MM.1S (cell line): ENCODE data around the gene TNIP3.

Experiments
- DNase-seq: peaks from one replicate; pipeline ENCODE4 v3.0.0-alpha.2; 2015
- H2AFZ ChIP-seq: fragments of 300-600 bp; sonication (generic); 2 replicates; pipeline ENCODE4 v1.6.0; 2016; ENCODE audit warnings: antibody characterized with exemption, low read length
- H3F3A ChIP-seq: fragments of 300-600 bp; sonication (generic); 2 replicates; pipeline ENCODE4 v1.6.1; 2016; ENCODE audit warnings: mild to moderate bottlenecking, antibody characterized with exemption, low read length, moderate library complexity, mixed read lengths; ENCODE audit not compliant: insufficient read depth
- H3K27ac ChIP-seq: fragments of 300-600 bp; sonication (generic); 2 replicates; pipeline ENCODE4 v1.5.1; 2016; ENCODE audit warnings: mild to moderate bottlenecking, low read length
- H3K27me3 ChIP-seq: fragments of 300-600 bp; sonication (generic); replicated peaks from 2 replicates; pipeline ENCODE4 v1.6.0; 2016; ENCODE audit warnings: low read length; ENCODE audit not compliant: insufficient read depth
- H3K36me3 ChIP-seq: fragments of 300-600 bp; sonication (generic); replicated peaks from 2 replicates; pipeline ENCODE4 v1.6.1; 2016; ENCODE audit warnings: mild to moderate bottlenecking, low read length, mixed read lengths; ENCODE audit not compliant: insufficient read depth
- H3K4me1 ChIP-seq: fragments of 300-600 bp; sonication (generic); 2 replicates; pipeline ENCODE4 v1.6.1; 2016; ENCODE audit warnings: low read length, mixed read lengths
- H3K4me2 ChIP-seq: fragments of 300-600 bp; sonication (generic); 2 replicates; pipeline ENCODE4 v1.6.0; 2016; ENCODE audit warnings: low read depth, low read length
- H3K4me3 ChIP-seq: fragments of 300-600 bp; sonication (generic); 2 replicates; pipeline ENCODE4 v1.5.1; 2016; ENCODE audit warnings: low read length, mixed read lengths
- H3K79me2 ChIP-seq: fragments of 300-600 bp; sonication (generic); 2 replicates; pipeline ENCODE4 v1.6.1; 2016; ENCODE audit warnings: mixed run types, low read length, mixed read lengths
- H3K9ac ChIP-seq: fragments of 300-600 bp; sonication (generic); 2 replicates; pipeline ENCODE4 v1.6.1; 2016; ENCODE audit warnings: low read length, mixed read lengths
- H3K9me2 ChIP-seq: fragments of 300-600 bp; sonication (generic); replicated peaks from 2 replicates; pipeline ENCODE4 v1.6.1; 2016; ENCODE audit warnings: mild to moderate bottlenecking, low read length, mixed read lengths; ENCODE audit not compliant: insufficient read depth
- H3K9me3 ChIP-seq: fragments of 300-600 bp; sonication (generic); replicated peaks from 2 replicates; pipeline ENCODE4 v1.6.1; 2016; ENCODE audit warnings: mild to moderate bottlenecking, low read length, mixed read lengths; ENCODE audit not compliant: insufficient read depth
- H4K20me1 ChIP-seq: fragments of 300-600 bp; sonication (generic); 2 replicates; pipeline ENCODE4 v1.6.1; 2016; ENCODE audit warnings: mild to moderate bottlenecking, low read length, moderate library complexity, mixed read lengths; ENCODE audit not compliant: insufficient read depth
- EZH2 ChIP-seq: fragments of 300-600 bp; sonication (generic); optimal IDR thresholded peaks from 2 replicates; pipeline ENCODE3; 2017; ENCODE audit warnings: low read depth, mild to moderate bottlenecking, antibody characterized with exemption, low read length, mixed read lengths
- EZH2phosphoT487 ChIP-seq: fragments of 300-600 bp; sonication (generic); IDR thresholded peaks from 2 replicates; pipeline ENCODE4 v1.6.1; 2018; ENCODE audit warnings: antibody characterized with exemption, low read length
- TF ChIP-seq, protein P1 (sequence below): fragments of 300-600 bp; sonication (generic); IDR thresholded peaks from 2 replicates; pipeline ENCODE4 v1.5.1; 2016; ENCODE audit warnings: antibody characterized with exemption, low read length, mixed read lengths

The TNIP3 gene

DNA sequence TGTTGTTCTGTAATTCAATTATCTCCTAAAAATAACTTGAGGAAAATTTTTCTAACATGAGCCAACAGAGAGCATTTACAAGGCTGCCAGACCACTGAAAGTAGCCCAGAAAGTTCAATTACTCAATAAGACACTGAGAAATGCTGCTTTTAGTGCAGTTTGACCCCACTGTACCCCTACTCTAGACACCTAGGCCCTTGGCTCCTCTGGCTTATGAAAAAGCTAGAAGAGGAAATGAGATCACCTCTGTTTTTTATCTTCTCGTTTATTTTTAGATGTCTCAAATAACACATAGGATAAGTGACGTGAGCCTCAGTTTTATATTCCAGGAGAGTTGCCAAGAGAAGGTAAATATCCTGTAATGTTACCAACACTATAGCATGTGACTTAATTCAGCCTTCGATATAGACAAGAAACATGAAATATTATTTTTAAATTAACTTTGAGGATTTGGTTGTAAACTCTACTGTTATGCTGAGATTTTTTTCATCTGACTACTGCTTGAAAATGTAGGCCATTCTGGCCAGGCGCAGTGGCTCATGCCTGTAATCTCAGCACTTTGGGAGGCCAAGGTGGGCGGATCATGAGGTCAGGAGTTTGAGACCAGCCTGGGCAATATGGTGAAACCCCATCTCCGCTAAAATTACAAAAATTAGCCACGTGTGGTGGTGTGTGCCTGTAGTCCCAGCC is 24.4 kb downstream of the TNIP3 start:
- TF ChIP-seq EZH2, result no peak
- Histone ChIP-seq H3K4me2 (peak overlapping the region; percentile 15; the same call in 1 of the 2 replicates), H3F3A (peaks cover 36% of the 10 kb centered on the region), H3K9me3 (no peaks in the 10 kb centered on the region), H3K27me3 (no peaks in the 10 kb centered on the region), H3K9ac (peak overlapping the region; percentile 38; the same call in 1 of the 2 replicates), H2AFZ (0 out of 2 replicates have a peak overlapping the region, but pooled peaks have one; percentile 23), H3K9me2 (no peaks in the 10 kb centered on the region), H3K4me1 (peaks cover 66% of the 10 kb centered on the region), H3K79me2 (no peaks in the 10 kb centered on the region), H4K20me1 (no peaks in the 10 kb centered on the region), H3K27ac (peak overlapping the region; percentile 91), H3K36me3 (no peaks in the 10 kb centered on the region), H3K4me3 (no peak overlapping the region)
- DNase-seq, result peak; percentile 82

DNA sequence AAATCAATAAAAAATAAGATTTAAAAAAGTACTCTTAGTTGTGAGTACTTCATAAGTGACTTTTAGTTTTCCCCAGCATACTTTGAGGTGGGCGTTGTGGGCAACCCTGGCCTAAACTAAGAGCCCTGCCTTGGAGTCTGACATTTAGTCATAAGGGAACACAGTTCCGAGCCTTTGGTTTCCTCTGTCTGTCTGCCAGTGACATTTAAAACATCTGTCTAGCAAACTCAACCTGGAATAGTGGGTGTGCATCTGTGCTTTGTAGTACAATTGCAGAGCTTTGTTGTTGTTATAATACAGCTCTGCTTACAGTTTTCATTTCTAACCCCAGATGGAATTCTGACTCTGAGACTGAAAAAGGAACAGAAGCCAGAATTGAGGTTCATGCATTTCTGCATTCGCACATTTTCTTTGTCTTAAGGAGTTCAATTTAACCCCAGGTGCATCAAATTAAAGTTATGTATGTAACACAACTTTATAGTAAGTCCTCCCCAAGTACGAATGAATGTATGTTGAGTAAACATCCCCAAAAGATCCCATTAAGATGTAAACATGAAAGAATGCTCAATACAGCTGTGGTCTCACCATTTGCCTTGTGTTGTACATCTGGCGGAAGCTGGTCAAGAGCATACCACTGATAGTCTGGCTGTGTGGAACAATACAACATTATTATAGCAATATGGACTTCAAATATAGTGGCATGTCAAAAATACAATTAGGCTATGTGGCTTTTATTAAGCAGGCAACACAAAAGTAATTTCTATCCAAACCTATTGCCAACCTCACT is 25.9 kb downstream of the TNIP3 start:
- Histone ChIP-seq H3K27me3 (no peaks in the 10 kb centered on the region), H3K4me2 (peak overlapping the region; percentile 5; the same call in 1 of the 2 replicates), H3K9me3 (no peaks in the 10 kb centered on the region), H3F3A (peaks cover 21% of the 10 kb centered on the region), H4K20me1 (no peaks in the 10 kb centered on the region), H3K4me3 (no peak overlapping the region), H3K4me1 (peaks cover 56% of the 10 kb centered on the region), H3K9ac (no peak overlapping the region), H3K9me2 (no peaks in the 10 kb centered on the region), H2AFZ (0 out of 2 replicates have a peak overlapping the region, but pooled peaks have one; percentile 32), H3K27ac (peak overlapping the region; percentile 91), H3K79me2 (no peaks in the 10 kb centered on the region), H3K36me3 (no peaks in the 10 kb centered on the region)
- DNase-seq, result no peak
- TF ChIP-seq EZH2 (no peak), EZH2phosphoT487 (no peak)
- TF ChIP-seq, protein P1, sequence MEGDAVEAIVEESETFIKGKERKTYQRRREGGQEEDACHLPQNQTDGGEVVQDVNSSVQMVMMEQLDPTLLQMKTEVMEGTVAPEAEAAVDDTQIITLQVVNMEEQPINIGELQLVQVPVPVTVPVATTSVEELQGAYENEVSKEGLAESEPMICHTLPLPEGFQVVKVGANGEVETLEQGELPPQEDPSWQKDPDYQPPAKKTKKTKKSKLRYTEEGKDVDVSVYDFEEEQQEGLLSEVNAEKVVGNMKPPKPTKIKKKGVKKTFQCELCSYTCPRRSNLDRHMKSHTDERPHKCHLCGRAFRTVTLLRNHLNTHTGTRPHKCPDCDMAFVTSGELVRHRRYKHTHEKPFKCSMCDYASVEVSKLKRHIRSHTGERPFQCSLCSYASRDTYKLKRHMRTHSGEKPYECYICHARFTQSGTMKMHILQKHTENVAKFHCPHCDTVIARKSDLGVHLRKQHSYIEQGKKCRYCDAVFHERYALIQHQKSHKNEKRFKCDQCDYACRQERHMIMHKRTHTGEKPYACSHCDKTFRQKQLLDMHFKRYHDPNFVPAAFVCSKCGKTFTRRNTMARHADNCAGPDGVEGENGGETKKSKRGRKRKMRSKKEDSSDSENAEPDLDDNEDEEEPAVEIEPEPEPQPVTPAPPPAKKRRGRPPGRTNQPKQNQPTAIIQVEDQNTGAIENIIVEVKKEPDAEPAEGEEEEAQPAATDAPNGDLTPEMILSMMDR, result no peak

DNA sequence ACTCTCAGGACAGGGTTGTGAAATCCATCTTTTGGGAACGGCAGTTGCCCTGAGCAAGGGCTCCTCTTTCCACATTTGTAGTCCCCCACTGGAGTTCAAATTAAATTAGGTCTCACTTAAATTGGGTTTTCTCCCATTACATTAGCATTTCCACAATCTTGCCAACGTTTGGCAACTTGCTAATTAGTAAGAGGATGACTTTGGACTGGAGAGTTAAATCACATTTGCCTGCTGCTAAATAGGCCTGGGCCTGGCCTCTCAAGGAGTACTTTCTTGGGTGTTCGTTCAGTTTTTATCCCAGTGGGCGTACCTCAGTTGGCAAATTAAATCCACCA is 33.8 kb downstream of the TNIP3 start:
- no peak overlapping the region for H3K4me3 ChIP-seq
- no peaks in the 10 kb centered on the region for H3K9me3 ChIP-seq
- no peaks in the 10 kb centered on the region for H3K79me2 ChIP-seq
- H3F3A ChIP-seq, result no peaks in the 10 kb centered on the region
- no peak for DNase-seq
- no peak overlapping the region for H3K27ac ChIP-seq
- H3K9ac ChIP-seq, result no peak overlapping the region
- H3K36me3 ChIP-seq, result no peaks in the 10 kb centered on the region
- H2AFZ ChIP-seq, result no peak overlapping the region
- no peaks in the 10 kb centered on the region for H4K20me1 ChIP-seq
- H3K9me2 ChIP-seq, result no peaks in the 10 kb centered on the region
- no peaks in the 10 kb centered on the region for H3K27me3 ChIP-seq
- TF ChIP-seq EZH2 (no peak), EZH2phosphoT487 (no peak)
- TF ChIP-seq, protein P1, result no peak
- H3K4me2 ChIP-seq, result no peak overlapping the region
- H3K4me1 ChIP-seq, result no peaks in the 10 kb centered on the region
